ENCODE results near the gene ADGRG3.

DNA sequence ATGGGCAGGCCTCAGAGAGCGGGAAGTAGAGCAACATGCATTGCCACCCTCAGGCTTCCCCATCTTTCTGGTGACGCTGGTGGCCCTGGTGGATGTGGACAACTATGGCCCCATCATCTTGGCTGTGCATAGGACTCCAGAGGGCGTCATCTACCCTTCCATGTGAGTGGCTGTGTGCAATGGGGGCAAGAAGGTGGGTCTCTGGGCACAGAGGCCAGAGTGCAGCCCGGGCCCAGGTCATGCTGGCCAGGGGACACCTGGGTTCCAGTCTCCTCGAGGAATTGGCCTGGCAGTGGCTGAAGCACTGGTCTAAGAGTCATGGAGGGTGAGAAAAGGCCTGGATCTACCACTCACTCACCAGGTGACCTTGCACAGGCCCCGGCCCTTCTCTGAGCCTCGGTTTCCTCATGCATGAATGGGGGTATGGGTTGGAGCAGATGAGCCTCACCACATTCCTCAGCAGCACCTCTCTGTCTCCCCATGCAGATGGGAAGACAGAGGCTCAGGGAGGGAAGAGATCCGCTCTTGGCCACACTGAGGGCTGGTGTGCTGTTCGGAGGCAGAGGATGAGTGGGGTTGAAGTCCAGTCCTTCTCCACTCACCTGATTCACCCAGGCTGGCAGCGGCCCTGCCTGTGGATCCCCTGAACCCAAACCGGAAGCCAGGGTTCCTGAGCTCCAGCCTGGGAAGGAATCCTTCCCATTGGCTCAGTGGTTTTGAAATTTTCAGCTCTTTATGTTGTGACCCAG, 7.2 kb upstream of the ADGRG3 start:
- TF ChIP-seq POLR2AphosphoS5 (IDR thresholded peaks at IDR 0.05; ENCODE audit: low read depth): no peak
- TF ChIP-seq, protein P1, sequence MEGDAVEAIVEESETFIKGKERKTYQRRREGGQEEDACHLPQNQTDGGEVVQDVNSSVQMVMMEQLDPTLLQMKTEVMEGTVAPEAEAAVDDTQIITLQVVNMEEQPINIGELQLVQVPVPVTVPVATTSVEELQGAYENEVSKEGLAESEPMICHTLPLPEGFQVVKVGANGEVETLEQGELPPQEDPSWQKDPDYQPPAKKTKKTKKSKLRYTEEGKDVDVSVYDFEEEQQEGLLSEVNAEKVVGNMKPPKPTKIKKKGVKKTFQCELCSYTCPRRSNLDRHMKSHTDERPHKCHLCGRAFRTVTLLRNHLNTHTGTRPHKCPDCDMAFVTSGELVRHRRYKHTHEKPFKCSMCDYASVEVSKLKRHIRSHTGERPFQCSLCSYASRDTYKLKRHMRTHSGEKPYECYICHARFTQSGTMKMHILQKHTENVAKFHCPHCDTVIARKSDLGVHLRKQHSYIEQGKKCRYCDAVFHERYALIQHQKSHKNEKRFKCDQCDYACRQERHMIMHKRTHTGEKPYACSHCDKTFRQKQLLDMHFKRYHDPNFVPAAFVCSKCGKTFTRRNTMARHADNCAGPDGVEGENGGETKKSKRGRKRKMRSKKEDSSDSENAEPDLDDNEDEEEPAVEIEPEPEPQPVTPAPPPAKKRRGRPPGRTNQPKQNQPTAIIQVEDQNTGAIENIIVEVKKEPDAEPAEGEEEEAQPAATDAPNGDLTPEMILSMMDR (conservative IDR thresholded peaks at IDR 0.05; ENCODE audit: low read depth in 2 of 2): peak in 1 of 2 experiments; percentile 48; a peak in 2 of 4 replicates
- TF ChIP-seq EZH2 (IDR thresholded peaks at IDR 0.05; ENCODE audit: low read depth, unreplicated experiment): no peak

Data from GM23338 (cell line).